Psoas muscle (tissue), 8 donors: ENCODE results near the gene PPTC7. TPM values are rescaled to one million over a fixed set of nuclear protein-coding genes. Genes with fewer than 3 reads are reported as not detected.
"Not testable (repeated sequence)": the region's sequence is repeated elsewhere in the genome, so short reads cannot be mapped to it uniquely, and the experiment has no call there.

Experiments
- ATAC-seq, 4 donors: fragments of 200-7000 bp; cut with Tn5 transposase; one replicate each; pipeline ENCODE4 v1.9.1; 2020; ENCODE audit warnings: moderate library complexity in 3 of 4, mild to moderate bottlenecking in 2 of 4
- DNase-seq, 2 donors: peaks; one replicate each; pipeline ENCODE4 v3.0.0-alpha.2; 2020
- H3K27ac ChIP-seq: fragments of 200-600 bp; one replicate; pipeline ENCODE4 v1.8.0; 2022
- H3K27me3 ChIP-seq, 3 donors: fragments of 200-600 bp in 1 of 3; one replicate each; pipeline versions ENCODE4 v1.6.1 to v1.8.0; 2013 to 2022; ENCODE audit warnings: low read length in 2 of 3, mild to moderate bottlenecking in 2 of 3, moderate library complexity in 1 of 3; ENCODE audit not compliant: insufficient read depth in 3 of 3
- H3K36me3 ChIP-seq, 2 donors: fragments of 200-600 bp in 1 of 2; one replicate each; pipeline versions ENCODE4 v1.6.1 to v1.8.0; 2013 to 2022; ENCODE audit warnings: low read depth in 1 of 2, mild to moderate bottlenecking in 1 of 2, moderate library complexity in 1 of 2; ENCODE audit not compliant: insufficient read depth in 1 of 2
- H3K4me1 ChIP-seq: fragments of 200-600 bp; one replicate; pipeline ENCODE4 v1.8.0; 2022
- H3K4me3 ChIP-seq: fragments of 200-600 bp; one replicate; pipeline ENCODE4 v1.8.0; 2022; ENCODE audit warnings: mild to moderate bottlenecking
- H3K9me3 ChIP-seq: fragments of 200-600 bp; one replicate; pipeline ENCODE4 v1.8.0; 2022
- CTCF ChIP-seq: fragments of 200-600 bp; IDR thresholded peaks from one replicate; pipeline ENCODE4 v1.8.0; 2022; ENCODE audit warnings: antibody characterized with exemption
- WGBS, 3 donors: extraction: QIAGEN DNeasy Blood & Tissue Kit; methylation state at CpG; one replicate each; pipeline versions ENCODE4 v1.1.6 to v1.1.7; 2013; 5-methylcytosine and 5-hydroxymethylcytosine counted together
- intact Hi-C, 2 donors: fragments of 100-400 bp; cut with DNase I; formaldehyde crosslinking; loops; one replicate each; pipeline versions ENCODE4 v1.11.0 to v1.14.2; 2022
- polyA plus RNA-seq, 3 donors: library from polyadenylated mRNA; stranded (reverse); fragments of 200-250 nt; gene quantifications; one replicate each; pipeline ENCODE4 v1.2.3, GENCODE V29; 2013
- total RNA-seq, 4 donors: library from RNA; stranded (reverse); fragmentation: NEBNext Ultra II Directional in 2 of 4; extraction: Animal tissue kit (Norgen Biotek cat#: 25700) in 2 of 4; gene quantifications; one replicate each; pipeline versions ENCODE4 v1.2.1 to v1.2.4, GENCODE V29; 2021 to 2023
- donor health status: healthy with polysubstance abuse.
- donor health status: DM: no; HTN: no; CAD: no; lungs with moderate emphysema.
- donor health status: Bipolar disorder and iron deficiency.
- donor health status: healthy.
- donor health status: DM: yes; HTN: yes; CAD: no.
- donor health status: DM: no; HTN: no; CAD: no.
- donor health status: DM: no; HTN: no; CAD: no.
- donor health status: DM: yes; HTN: yes; CAD: no.

Gene PPTC7
- total and polyA plus RNA-seq, 7 donors: 54.6 to 213 (median 71.9) TPM

- Histone ChIP-seq H3K4me1 (peaks cover 61% of the 10 kb centered on the region), H3K9me3 (no peaks in the 10 kb centered on the region), H3K4me3 (no peak overlapping the region), H3K27ac (no peak overlapping the region), H3K27me3 (no peaks in the 10 kb centered on the region), H3K36me3 (peaks cover 14 to 77% of the 10 kb centered on the region in 2 donors)
- no peak for TF ChIP-seq CTCF
- WGBS, 3 donors: 90 to 92% (median 92%) methylated on average over 3 of the region's 3 CpGs
- DNase-seq (no peak), ATAC-seq (no peak)
- intact Hi-C loops: no loop called here
These were observed 50.5 kb downstream of the PPTC7 start for GRCh38 chr12:110532644-110533043.

GRCh38 chr12:110531741-110532333, 51.3 kb downstream of the PPTC7 start:
- peak in 2 of 4 donors; percentile 12 to 28 for ATAC-seq
- WGBS, 3 donors: 47 to 73% (median 56%) methylated on average over 2 of the region's 2 CpGs
- H3K36me3 ChIP-seq: peaks cover 14 to 75% of the 10 kb centered on the region in 2 donors

GRCh38 chr12:110530511-110530910, 52.6 kb downstream of the PPTC7 start:
- Histone ChIP-seq H3K27me3 (no peaks in the 10 kb centered on the region), H3K27ac (no peak overlapping the region), H3K36me3 (peaks cover 4 to 62% of the 10 kb centered on the region in 2 donors), H3K4me1 (peaks cover 41% of the 10 kb centered on the region), H3K9me3 (no peaks in the 10 kb centered on the region), H3K4me3 (no peak overlapping the region)
- ATAC-seq: no peak
- no peak for DNase-seq
- intact Hi-C loops: no loop called here
- TF ChIP-seq CTCF: no peak
- WGBS, 3 donors: 85 to 96% (median 86%) methylated on average over 2 of the region's 2 CpGs

More at GRCh38 chr12:110531741-110532333, 51.3 kb downstream of the PPTC7 start:
- H3K4me1 ChIP-seq: peaks cover 54% of the 10 kb centered on the region
- DNase-seq: no peak
- H3K27ac ChIP-seq: no peak overlapping the region
- intact Hi-C loops: no loop called here
- H3K9me3 ChIP-seq: no peaks in the 10 kb centered on the region
- no peak for TF ChIP-seq CTCF
- H3K27me3 ChIP-seq: no peaks in the 10 kb centered on the region
- no peak overlapping the region for H3K4me3 ChIP-seq

GRCh38 chr12:110528277-110528839, 54.8 kb downstream of the PPTC7 start:
- H3K9me3 ChIP-seq: no peaks in the 10 kb centered on the region
- no peak for TF ChIP-seq CTCF
- WGBS, 3 donors: 93 to 95% (median 94%) methylated on average over 6 of the region's 6 CpGs
- H3K4me3 ChIP-seq: no peak overlapping the region
- H3K27me3 ChIP-seq: no peaks in the 10 kb centered on the region
- no peak overlapping the region for H3K27ac ChIP-seq
- peaks cover 4 to 43% of the 10 kb centered on the region in 2 donors for H3K36me3 ChIP-seq
- peaks cover 19% of the 10 kb centered on the region for H3K4me1 ChIP-seq
- DNase-seq: no peak
- ATAC-seq: peak in 3 of 4 donors; percentile 31 to 39 (median 35)
- intact Hi-C loops: loop anchor here in 1 of 2 donors (5.0 kb wide), 1 partner anchor 69 kb away; no protein-coding TSS in a partner anchor

DNA sequence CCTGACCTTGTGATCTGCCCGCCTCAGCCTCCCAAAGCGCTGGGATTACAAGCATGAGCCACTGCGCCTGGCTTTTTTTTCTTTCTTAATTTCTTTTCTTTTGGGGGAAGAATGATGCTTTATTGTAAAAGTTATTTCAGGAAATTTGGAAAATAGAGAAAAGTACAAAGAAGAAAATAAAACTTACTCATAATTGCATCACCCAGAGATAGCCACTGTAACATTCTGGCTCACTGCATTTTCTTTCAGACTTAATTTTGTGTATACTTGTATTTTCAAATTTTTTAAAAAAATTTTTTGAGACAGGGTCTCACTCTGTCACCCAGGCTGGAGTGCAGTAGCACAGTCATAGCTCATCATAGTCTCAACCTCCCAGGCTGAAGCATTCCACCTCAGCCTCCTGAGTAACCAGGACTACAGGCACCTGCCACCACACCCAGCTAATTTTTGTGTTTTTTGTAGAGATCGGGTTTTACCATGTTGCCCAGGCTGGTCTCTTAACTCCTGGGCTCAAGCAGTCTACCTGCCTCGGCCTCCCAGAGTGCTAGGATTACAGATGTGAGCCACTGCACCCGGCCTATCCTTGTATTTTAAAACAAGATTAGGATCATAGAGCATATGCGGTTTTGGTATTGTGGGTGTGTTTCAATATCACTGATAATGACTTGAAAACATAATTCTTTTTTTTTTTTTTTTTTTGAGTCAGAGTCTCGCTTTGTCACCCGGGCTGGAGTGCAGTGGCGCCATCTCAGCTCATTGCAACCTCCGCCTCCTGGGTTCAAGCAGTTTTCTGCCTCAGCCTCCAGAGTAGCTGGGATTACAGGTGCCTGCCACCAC, 62.0 kb downstream of the PPTC7 start:
- intact Hi-C loops, DNase-seq, H3K4me1 ChIP-seq, H3K9me3 ChIP-seq, H3K27me3 ChIP-seq, H3K36me3 ChIP-seq, H3K27ac ChIP-seq, H3K4me3 ChIP-seq: not testable (repeated sequence)
- WGBS, 3 donors: 91 to 94% (median 94%) methylated on average over 10 to 11 of the region's 11 CpGs
- ATAC-seq: peak in 1 of 4 donors; percentile 26

DNA sequence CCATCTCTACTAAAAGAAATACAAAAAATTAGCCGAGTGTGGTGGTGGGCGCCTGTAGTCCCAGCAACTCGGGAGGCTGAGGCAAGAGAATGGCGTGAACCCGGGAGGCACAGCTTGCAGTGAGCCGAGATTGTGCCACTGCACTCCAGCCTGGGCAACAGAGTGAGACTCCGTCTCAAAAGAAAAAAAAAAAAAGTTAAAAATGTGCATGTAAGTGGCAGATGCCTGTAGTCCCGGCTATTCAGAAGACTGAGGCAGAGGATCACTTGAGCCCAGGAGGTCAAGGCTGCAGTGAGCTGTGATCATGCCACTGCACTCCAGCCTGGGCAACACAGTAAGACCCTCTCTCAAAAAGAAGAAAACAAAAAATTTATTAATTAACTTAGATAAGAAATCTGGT, 65.1 kb downstream of the PPTC7 start:
- not testable (repeated sequence) for H3K27ac ChIP-seq, H3K4me3 ChIP-seq, H3K36me3 ChIP-seq, H3K27me3 ChIP-seq, H3K4me1 ChIP-seq, H3K9me3 ChIP-seq, DNase-seq, ATAC-seq
- intact Hi-C loops: loop anchor here in 1 of 2 donors (10.0 kb wide), 2 partner anchors 177 to 307 kb away; no protein-coding TSS in a partner anchor
- 89 to 92% (median 90%) methylated on average over 5 to 8 of the region's 8 CpGs for WGBS, 3 donors
